ENCODE results near the gene ESF1. TPM values are rescaled to one million over a fixed set of nuclear protein-coding genes. Genes with fewer than 3 reads are reported as not detected.

The ESF1 gene
- total and polyA plus RNA-seq, 10 of the 15 experiments (the other 5 are each of a cell fraction or from before 2014, with no cell fraction given), result 9.2 to 36.2 (median 18.4) TPM

GRCh38 chr20:13690943-13691342 is 93.8 kb downstream of the ESF1 start:
- no peaks in the 10 kb centered on the region for H3K9me3 ChIP-seq (replicated peaks; ENCODE audit: control insufficient read depth, insufficient read depth, low read length)
- no peak overlapping the region for H3K9ac ChIP-seq (ENCODE audit: control insufficient read depth, insufficient read depth, low read length)
- H3K27ac ChIP-seq (ENCODE audit: control insufficient read depth, insufficient read depth), result no peak overlapping the region
- in situ Hi-C loops (cut with MboI) (no loop called here), intact Hi-C loops (cut with micrococcal nuclease; ENCODE audit: unreplicated experiment) (no loop called here)
- ChIA-PET RAD21 (ENCODE audit: unreplicated experiment) (interaction anchor here (0.6 kb wide), 1 partner anchor 81 kb away, joined by 5 read pairs; no protein-coding TSS in a partner anchor), SMC1A (ENCODE audit: uncharacterized antibody, unreplicated experiment) (interaction anchor here (0.8 to 1.7 kb wide), 2 partner anchors 9 to 54 kb away, joined by 4 to 5 read pairs; no protein-coding TSS in a partner anchor), POLR2A (no interaction called here), CTCF (interaction anchor here (1.2 to 1.3 kb wide), 2 partner anchors 131 to 574 kb away, joined by 3 read pairs; no protein-coding TSS in a partner anchor)
- 65% methylated on average over 1 of the region's 1 CpG for WGBS (ENCODE audit: insufficient coverage, insufficient replicate concordance, low lambda C conversion rate, missing lambda C conversion rate)
- no peaks in the 10 kb centered on the region for H3K4me1 ChIP-seq (ENCODE audit: control insufficient read depth, insufficient read depth, low read length)
- no peak for TF ChIP-seq RELA (IDR thresholded peaks at IDR 0.05; ENCODE audit: borderline replicate concordance, partially characterized antibody)
- TF ChIP-seq DPF2 (IDR thresholded peaks at IDR 0.05), result no peak
- TF ChIP-seq MEF2B (IDR thresholded peaks at IDR 0.05; ENCODE audit: partially characterized antibody, poor library complexity, severe bottlenecking), result no peak
- no peak for TF ChIP-seq BMI1 (IDR thresholded peaks at IDR 0.05; ENCODE audit: borderline replicate concordance)
- no peak for TF ChIP-seq PML (IDR thresholded peaks at IDR 0.05; ENCODE audit: low read length)
- TF ChIP-seq BRCA1 (IDR thresholded peaks at IDR 0.05; ENCODE audit: low read depth, low read length), result no peak
- TF ChIP-seq CBX3 (IDR thresholded peaks at IDR 0.05; ENCODE audit: borderline replicate concordance, low read depth), result no peak
- H3K27me3 ChIP-seq (replicated peaks in 1 of 2; ENCODE audit: control insufficient read depth in 2 of 2, insufficient read depth in 2 of 2, low read length in 1 of 2), result no peaks in the 10 kb centered on the region; a peak in 1 of 4 replicates
- no peak overlapping the region for H3K4me3 ChIP-seq
- H4K20me1 ChIP-seq (ENCODE audit: control insufficient read depth, insufficient read depth), result no peaks in the 10 kb centered on the region
- H2AFZ ChIP-seq (ENCODE audit: control insufficient read depth, low read depth, low read length), result no peak overlapping the region
- no peaks in the 10 kb centered on the region for H3K79me2 ChIP-seq (ENCODE audit: control insufficient read depth, insufficient read depth, low read length)
- no peaks in the 10 kb centered on the region for H3K36me3 ChIP-seq (ENCODE audit: control insufficient read depth in 2 of 2, insufficient read depth in 2 of 2, low read length in 1 of 2)
- BruUV-seq (replicated peaks), result no TSS peak
- H3K4me2 ChIP-seq (ENCODE audit: control insufficient read depth, insufficient read depth), result no peak overlapping the region
- no peak for DNase-seq (ENCODE audit: low read depth, low spot score)
- ATAC-seq, result no peak
- FAIRE-seq, result no peak

DNA sequence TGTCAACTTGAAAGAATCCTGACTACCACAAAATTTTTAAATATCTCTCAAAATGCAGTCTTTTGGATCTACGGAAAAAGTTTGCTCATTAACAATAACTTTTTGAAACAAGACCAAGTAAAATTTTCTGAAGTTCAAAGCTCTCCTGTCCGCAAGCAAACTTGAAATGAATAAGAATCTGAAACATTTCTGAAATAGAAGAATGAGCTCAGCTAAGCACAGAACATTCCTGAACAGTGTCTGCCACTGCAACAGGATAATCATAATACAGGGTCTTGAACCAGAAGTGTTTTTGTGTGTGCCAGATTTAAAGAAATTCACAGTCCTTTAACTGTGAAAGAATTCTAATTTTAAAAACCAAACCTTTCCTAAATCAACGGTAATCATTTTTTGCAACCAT is 96.9 kb downstream of the ESF1 start:
- Histone ChIP-seq H4K20me1 (ENCODE audit: control insufficient read depth, insufficient read depth) (no peaks in the 10 kb centered on the region), H2AFZ (ENCODE audit: control insufficient read depth, low read depth, low read length) (no peak overlapping the region), H3K79me2 (ENCODE audit: control insufficient read depth, insufficient read depth, low read length) (no peaks in the 10 kb centered on the region), H3K4me1 (ENCODE audit: control insufficient read depth, insufficient read depth, low read length) (peaks cover 11% of the 10 kb centered on the region), H3K9ac (ENCODE audit: control insufficient read depth, insufficient read depth, low read length) (no peak overlapping the region), H3K36me3 (ENCODE audit: control insufficient read depth in 2 of 2, insufficient read depth in 2 of 2, low read length in 1 of 2) (no peaks in the 10 kb centered on the region), H3K27me3 (replicated peaks in 1 of 2; ENCODE audit: control insufficient read depth in 2 of 2, insufficient read depth in 2 of 2, low read length in 1 of 2) (no peaks in the 10 kb centered on the region), H3K9me3 (replicated peaks; ENCODE audit: control insufficient read depth, insufficient read depth, low read length) (no peaks in the 10 kb centered on the region), H3K27ac (ENCODE audit: control insufficient read depth, insufficient read depth) (no peak overlapping the region), H3K4me2 (ENCODE audit: control insufficient read depth, insufficient read depth) (no peak overlapping the region), H3K4me3 (no peak overlapping the region)
- no peak for FAIRE-seq
- no TSS peak for BruUV-seq (replicated peaks)
- RAD21 ChIA-PET (ENCODE audit: unreplicated experiment), result interaction anchor here (0.9 kb wide), 1 partner anchor 84 kb away, joined by 3 read pairs; no protein-coding TSS in a partner anchor
- no peak for DNase-seq (ENCODE audit: low read depth, low spot score)
- POLR2A ChIA-PET, result no interaction called here
- WGBS (ENCODE audit: insufficient coverage, insufficient replicate concordance, low lambda C conversion rate, missing lambda C conversion rate), result 79% methylated on average over 3 of the region's 3 CpGs
- no peak for ATAC-seq
- SMC1A ChIA-PET (ENCODE audit: uncharacterized antibody, unreplicated experiment), result no interaction called here
- CTCF ChIA-PET, result interaction anchor here (0.8 kb wide), 1 partner anchor 19 kb away, joined by 3 read pairs; no protein-coding TSS in a partner anchor
- in situ Hi-C loops (cut with MboI), result no loop called here
- intact Hi-C loops (cut with micrococcal nuclease; ENCODE audit: unreplicated experiment), result no loop called here
- TF ChIP-seq CREB1 (IDR thresholded peaks at IDR 0.05; ENCODE audit: low read depth) (no peak), SP1 (IDR thresholded peaks at IDR 0.05; ENCODE audit: low read depth, low read length) (no peak), NFYB (IDR thresholded peaks at IDR 0.05; ENCODE audit: insufficient read depth, low read depth, low read length) (no peak), NR2C2 (IDR thresholded peaks at IDR 0.05; ENCODE audit: borderline replicate concordance, control insufficient read depth, insufficient read length, low read depth) (no peak), ZBTB40 (IDR thresholded peaks at IDR 0.05; ENCODE audit: borderline replicate concordance) (no peak)
- TF ChIP-seq, protein P1, sequence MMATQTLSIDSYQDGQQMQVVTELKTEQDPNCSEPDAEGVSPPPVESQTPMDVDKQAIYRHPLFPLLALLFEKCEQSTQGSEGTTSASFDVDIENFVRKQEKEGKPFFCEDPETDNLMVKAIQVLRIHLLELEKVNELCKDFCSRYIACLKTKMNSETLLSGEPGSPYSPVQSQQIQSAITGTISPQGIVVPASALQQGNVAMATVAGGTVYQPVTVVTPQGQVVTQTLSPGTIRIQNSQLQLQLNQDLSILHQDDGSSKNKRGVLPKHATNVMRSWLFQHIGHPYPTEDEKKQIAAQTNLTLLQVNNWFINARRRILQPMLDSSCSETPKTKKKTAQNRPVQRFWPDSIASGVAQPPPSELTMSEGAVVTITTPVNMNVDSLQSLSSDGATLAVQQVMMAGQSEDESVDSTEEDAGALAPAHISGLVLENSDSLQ (IDR thresholded peaks at IDR 0.05), result no peak

Measured in GM12878 (cell line).